NK-92 (cell line): ENCODE data around the gene LBR.
"Not testable (repeated sequence)": the region's sequence is repeated elsewhere in the genome, so short reads cannot be mapped to it uniquely, and the experiment has no call there.

Experiments
- DNase-seq: peaks from one replicate; lab custom pipeline; 2025; ENCODE audit not compliant: unreplicated experiment; lab: John Stamatoyannopoulos, UW

LBR gene

GRCh38 chr1:225427235-225428067 is at the start of gene LBR:
Gene LBR (minus strand): TSS chr1:225428038. CDS start chr1:225424075, 3,963 bp downstream.
- no peak for DNase-seq

GRCh38 chr1:225477296-225477911 is 49.6 kb upstream of the LBR start:
- no peak for DNase-seq

GRCh38 chr1:225476538-225476988 is 48.7 kb upstream of the LBR start:
- DNase-seq = no peak

- DNase-seq = no peak
Observed at GRCh38 chr1:225476100-225476511, 48.3 kb upstream of the LBR start.

- no peak for DNase-seq
Observed at GRCh38 chr1:225474986-225475820, 47.4 kb upstream of the LBR start.

- DNase-seq = no peak
Observed at GRCh38 chr1:225474439-225474985, 46.7 kb upstream of the LBR start.

GRCh38 chr1:225473676-225474438 is 46.0 kb upstream of the LBR start:
- not testable (repeated sequence) for DNase-seq

GRCh38 chr1:225473266-225473665 is 45.4 kb upstream of the LBR start:
- DNase-seq = not testable (repeated sequence)

GRCh38 chr1:225471453-225472301 is 43.8 kb upstream of the LBR start:
- DNase-seq = no peak

- no peak for DNase-seq
Observed at GRCh38 chr1:225471109-225471452, 43.2 kb upstream of the LBR start.

GRCh38 chr1:225470211-225471108 is 42.6 kb upstream of the LBR start:
- no peak for DNase-seq

GRCh38 chr1:225469051-225469450 is 41.2 kb upstream of the LBR start:
- no peak for DNase-seq

GRCh38 chr1:225468270-225469020 is 40.6 kb upstream of the LBR start:
- DNase-seq = no peak

GRCh38 chr1:225467193-225468020 is 39.6 kb upstream of the LBR start:
- peak; percentile 26 for DNase-seq

- no peak for DNase-seq
Observed at GRCh38 chr1:225466848-225467192, 39.0 kb upstream of the LBR start.

GRCh38 chr1:225465793-225466517 is 38.1 kb upstream of the LBR start:
- DNase-seq = no peak
